GM23248 (cell line): ENCODE data around the gene RSPH1. TPM values are rescaled to one million over a fixed set of nuclear protein-coding genes. Genes with fewer than 3 reads are reported as not detected.

Experiments used
- DNase-seq: peaks from one replicate; pipeline ENCODE4 v3.0.0-alpha.2; 2015
- H2AFZ ChIP-seq: fragments of 200-600 bp; sonication (generic); 2 replicates; pipeline ENCODE4 v1.6.1; 2016; ENCODE audit warnings: antibody characterized with exemption
- H3F3A ChIP-seq: fragments of 200-600 bp; sonication (generic); 2 replicates; pipeline ENCODE4 v1.6.1; 2016; ENCODE audit warnings: mild to moderate bottlenecking, antibody characterized with exemption, mixed run types; ENCODE audit not compliant: insufficient read depth
- H3K27ac ChIP-seq: fragments of 200-600 bp; sonication (generic); 2 replicates; pipeline ENCODE4 v1.5.1; 2016; ENCODE audit warnings: mild to moderate bottlenecking
- H3K27me3 ChIP-seq: fragments of 200-600 bp; sonication (generic); replicated peaks from 2 replicates; pipeline ENCODE4 v1.6.1; 2016; ENCODE audit warnings: mild to moderate bottlenecking; ENCODE audit not compliant: insufficient read depth
- H3K36me3 ChIP-seq: fragments of 200-600 bp; sonication (generic); 2 replicates; pipeline ENCODE4 v1.6.1; 2016; ENCODE audit warnings: low read depth, mild to moderate bottlenecking
- H3K4me1 ChIP-seq: fragments of 200-600 bp; sonication (generic); 2 replicates; pipeline ENCODE4 v1.6.1; 2016; ENCODE audit warnings: mild to moderate bottlenecking; ENCODE audit not compliant: insufficient read depth
- H3K4me2 ChIP-seq: fragments of 200-600 bp; sonication (generic); one replicate; pipeline ENCODE4 v1.6.1; 2016; ENCODE audit warnings: mild to moderate bottlenecking; ENCODE audit not compliant: unreplicated experiment
- H3K4me3 ChIP-seq: fragments of 200-600 bp; sonication (generic); 2 replicates; pipeline ENCODE4 v1.5.1; 2016; ENCODE audit warnings: mild to moderate bottlenecking
- H3K79me2 ChIP-seq: fragments of 200-600 bp; sonication (generic); 2 replicates; pipeline ENCODE4 v1.6.1; 2016; ENCODE audit warnings: mild to moderate bottlenecking; ENCODE audit not compliant: insufficient read depth
- H3K9ac ChIP-seq: fragments of 200-600 bp; sonication (generic); 2 replicates; pipeline ENCODE4 v1.6.1; 2016; ENCODE audit warnings: mild to moderate bottlenecking
- H3K9me2 ChIP-seq: fragments of 200-600 bp; sonication (generic); 2 replicates; pipeline ENCODE4 v1.6.1; 2016; ENCODE audit warnings: mixed run types, mild to moderate bottlenecking, moderate library complexity; ENCODE audit not compliant: insufficient read depth
- H3K9me3 ChIP-seq: fragments of 200-600 bp; sonication (generic); one replicate; pipeline ENCODE4 v1.6.1; 2017; ENCODE audit warnings: low read depth
- H4K20me1 ChIP-seq: fragments of 200-600 bp; sonication (generic); 2 replicates; pipeline ENCODE4 v1.6.0; 2016; ENCODE audit not compliant: insufficient read depth
- EZH2 ChIP-seq: fragments of 200-600 bp; sonication (generic); IDR thresholded peaks from 2 replicates; pipeline ENCODE4 v1.6.1; 2018; ENCODE audit warnings: antibody characterized with exemption, mild to moderate bottlenecking; ENCODE audit not compliant: insufficient read depth, poor library complexity, severe bottlenecking
- EZH2phosphoT487 ChIP-seq: fragments of 200-600 bp; sonication (generic); IDR thresholded peaks from 2 replicates; pipeline ENCODE4 v1.6.1; 2018; ENCODE audit warnings: antibody characterized with exemption, moderate library complexity, mild to moderate bottlenecking, low read depth; ENCODE audit not compliant: insufficient read depth
- WGBS, 2 experiments: methylation state at CpG; one replicate each; pipeline ENCODE4 v1.1.6; 2015 to 2017; ENCODE audit warnings: low lambda C conversion rate in 2 of 2, low coverage in 1 of 2; ENCODE audit errors: missing lambda C conversion rate in 2 of 2; 5-methylcytosine and 5-hydroxymethylcytosine counted together
- in situ Hi-C: fragments of 300-500 bp; cut with MboI; formaldehyde crosslinking; loops from 2 replicates; pipeline ENCODE4 v1.15.0; 2020
- polyA plus RNA-seq: library from polyadenylated mRNA; unstranded; fragments of >200 nt; fragmentation: Nextera tagmentation; extraction: Ambion mirVana; gene quantifications from 2 replicates; pipeline ENCODE4 v1.2.1, GENCODE V29; 2016
- total RNA-seq: library from RNA; depleted of rRNA; stranded (reverse); fragments of >200 nt; shearing (Covaris generic); gene quantifications from 2 replicates; pipeline ENCODE4 v1.2.3, GENCODE V29; 2014

Gene RSPH1
- total and polyA plus RNA-seq, 2 experiments from 2014 or later: 0.32 TPM; not detected in 1

DNA sequence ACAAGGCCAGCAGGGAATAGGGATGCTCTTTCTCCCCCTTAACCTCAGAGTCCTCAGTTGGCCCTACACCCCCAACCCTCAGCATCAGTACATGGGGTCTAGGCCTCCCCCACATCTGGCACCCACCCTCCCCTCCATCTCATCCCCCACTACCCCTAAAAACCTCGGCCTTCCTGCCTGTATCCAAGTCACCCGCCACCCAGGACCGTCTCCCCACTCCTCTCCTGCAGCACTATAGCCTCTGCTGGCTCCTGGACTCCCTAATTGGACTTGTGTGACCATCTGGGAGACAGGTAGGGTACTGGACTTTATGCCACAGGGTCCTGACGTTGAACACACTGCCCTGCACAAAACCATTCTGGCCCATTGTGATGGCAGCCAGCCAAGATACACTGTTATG is 6.0 kb downstream of the RSPH1 start:
- Histone ChIP-seq H3K4me2 (no peak overlapping the region), H3K4me3 (no peak overlapping the region), H3K27me3 (peaks cover 14% of the 10 kb centered on the region), H2AFZ (no peak overlapping the region), H4K20me1 (no peaks in the 10 kb centered on the region), H3K9me2 (no peaks in the 10 kb centered on the region), H3K79me2 (no peaks in the 10 kb centered on the region), H3K36me3 (no peaks in the 10 kb centered on the region), H3K4me1 (no peaks in the 10 kb centered on the region), H3K9ac (no peak overlapping the region), H3K9me3 (no peaks in the 10 kb centered on the region), H3F3A (no peaks in the 10 kb centered on the region), H3K27ac (no peak overlapping the region)
- no peak for TF ChIP-seq EZH2
- no peak for TF ChIP-seq EZH2phosphoT487
- WGBS, 2 experiments: 13 to 18% methylated on average over 4 of the region's 4 CpGs
- in situ Hi-C loops: no loop called here
- no peak for DNase-seq

DNA sequence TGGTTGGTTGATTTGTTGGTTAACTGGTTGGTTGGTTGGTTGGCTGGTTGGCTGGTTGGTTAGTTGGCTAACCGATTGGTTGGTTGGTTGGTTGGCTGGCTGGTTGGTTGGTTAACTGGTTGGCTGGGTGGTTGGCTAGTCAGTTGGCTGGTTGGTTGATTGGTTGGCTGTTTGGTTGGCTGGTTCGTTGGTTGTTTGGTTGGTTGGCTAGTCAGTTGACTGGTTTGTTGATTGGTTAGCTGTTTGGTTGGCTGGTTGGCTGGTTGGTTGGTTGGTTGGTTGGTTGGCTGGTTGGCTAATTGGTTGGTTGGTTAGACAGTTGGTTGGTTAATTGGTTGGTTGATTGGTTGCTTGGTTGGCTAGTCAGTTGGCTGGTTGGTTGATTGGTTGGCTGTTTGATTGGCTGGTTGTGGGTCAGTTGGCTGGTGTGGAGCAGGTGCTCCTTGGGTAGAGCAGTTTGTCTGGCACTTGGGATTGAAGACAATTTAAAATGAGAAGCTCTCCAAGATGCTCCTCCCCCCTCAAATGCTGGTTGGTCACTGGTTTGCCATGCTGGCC is 6.9 kb downstream of the RSPH1 start:
- 20 to 24% methylated on average over 2 of the region's 2 CpGs for WGBS, 2 experiments
- H3K9ac ChIP-seq: no peak overlapping the region
- no peak overlapping the region for H3K27ac ChIP-seq
- TF ChIP-seq EZH2phosphoT487 (no peak), EZH2 (no peak)
- peaks cover 19% of the 10 kb centered on the region for H3K27me3 ChIP-seq
- H2AFZ ChIP-seq: no peak overlapping the region
- no peak overlapping the region for H3K4me2 ChIP-seq
- in situ Hi-C loops: no loop called here
- no peaks in the 10 kb centered on the region for H3K36me3 ChIP-seq
- no peaks in the 10 kb centered on the region for H3K9me3 ChIP-seq
- no peak overlapping the region for H3K4me3 ChIP-seq
- H4K20me1 ChIP-seq: no peaks in the 10 kb centered on the region
- H3K9me2 ChIP-seq: no peaks in the 10 kb centered on the region
- no peaks in the 10 kb centered on the region for H3F3A ChIP-seq
- no peaks in the 10 kb centered on the region for H3K4me1 ChIP-seq
- H3K79me2 ChIP-seq: no peaks in the 10 kb centered on the region
- no peak for DNase-seq

DNA sequence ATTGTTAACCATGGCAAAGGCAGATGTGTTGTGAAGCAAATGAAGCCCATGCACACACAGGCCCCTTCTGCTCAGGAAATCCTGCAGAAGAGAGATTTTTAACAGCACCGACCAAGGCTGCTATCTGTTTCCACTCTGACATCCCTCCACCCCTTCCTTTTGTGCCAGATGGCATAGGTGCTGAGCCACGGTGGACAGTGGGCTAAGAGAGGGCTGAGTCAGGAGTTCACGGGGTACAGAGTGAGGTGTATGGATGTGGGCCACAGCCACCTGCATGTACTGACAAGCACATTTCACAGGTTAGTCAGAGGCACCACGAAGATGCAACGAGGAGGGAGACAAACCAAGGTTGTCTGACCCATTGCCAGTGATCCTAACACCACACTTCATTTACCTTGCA is 9.5 kb downstream of the RSPH1 start:
- peaks cover 24% of the 10 kb centered on the region for H3K27me3 ChIP-seq
- H3K9me2 ChIP-seq: no peaks in the 10 kb centered on the region
- no peak overlapping the region for H3K9ac ChIP-seq
- H3K79me2 ChIP-seq: no peaks in the 10 kb centered on the region
- H4K20me1 ChIP-seq: no peaks in the 10 kb centered on the region
- H3K27ac ChIP-seq: no peak overlapping the region
- H3K9me3 ChIP-seq: no peaks in the 10 kb centered on the region
- no peak overlapping the region for H3K4me2 ChIP-seq
- H3K4me1 ChIP-seq: no peaks in the 10 kb centered on the region
- no peak overlapping the region for H2AFZ ChIP-seq
- WGBS, 2 experiments: 9 to 24% methylated on average over 5 of the region's 5 CpGs
- no peaks in the 10 kb centered on the region for H3F3A ChIP-seq
- no peaks in the 10 kb centered on the region for H3K36me3 ChIP-seq
- no peak overlapping the region for H3K4me3 ChIP-seq
- no peak for DNase-seq
- in situ Hi-C loops: no loop called here
- TF ChIP-seq EZH2 (no peak), EZH2phosphoT487 (no peak)

DNA sequence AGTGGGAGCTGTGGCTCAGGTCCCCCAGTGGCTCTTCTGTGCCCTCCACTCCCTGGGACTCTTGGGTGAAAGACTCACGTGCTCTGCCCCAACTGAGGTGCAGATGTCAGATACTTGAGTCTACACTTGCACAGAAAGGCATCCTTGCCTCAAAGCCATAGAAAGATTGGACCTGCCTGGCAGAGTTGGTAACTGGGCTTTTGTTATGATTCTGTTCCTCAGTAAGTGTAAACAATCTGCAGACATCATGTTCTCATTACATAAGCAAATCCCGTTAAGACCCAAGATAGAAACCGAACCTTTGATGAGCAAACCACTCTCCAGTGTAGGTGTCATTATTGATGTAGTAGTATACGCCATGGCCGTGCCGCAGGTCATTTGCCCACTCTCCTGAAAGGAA is 10.0 kb downstream of the RSPH1 start:
- H3K4me2 ChIP-seq: no peak overlapping the region
- H3F3A ChIP-seq: no peaks in the 10 kb centered on the region
- H3K79me2 ChIP-seq: no peaks in the 10 kb centered on the region
- H2AFZ ChIP-seq: no peak overlapping the region
- TF ChIP-seq EZH2: no peak
- TF ChIP-seq EZH2phosphoT487: no peak
- no peak overlapping the region for H3K27ac ChIP-seq
- H3K27me3 ChIP-seq: peaks cover 24% of the 10 kb centered on the region
- no peaks in the 10 kb centered on the region for H3K36me3 ChIP-seq
- WGBS, 2 experiments: 50 to 59% methylated on average over 6 of the region's 6 CpGs
- no peak overlapping the region for H3K9ac ChIP-seq
- in situ Hi-C loops: no loop called here
- no peaks in the 10 kb centered on the region for H3K4me1 ChIP-seq
- H4K20me1 ChIP-seq: no peaks in the 10 kb centered on the region
- H3K9me3 ChIP-seq: no peaks in the 10 kb centered on the region
- H3K9me2 ChIP-seq: no peaks in the 10 kb centered on the region
- no peak for DNase-seq
- no peak overlapping the region for H3K4me3 ChIP-seq

DNA sequence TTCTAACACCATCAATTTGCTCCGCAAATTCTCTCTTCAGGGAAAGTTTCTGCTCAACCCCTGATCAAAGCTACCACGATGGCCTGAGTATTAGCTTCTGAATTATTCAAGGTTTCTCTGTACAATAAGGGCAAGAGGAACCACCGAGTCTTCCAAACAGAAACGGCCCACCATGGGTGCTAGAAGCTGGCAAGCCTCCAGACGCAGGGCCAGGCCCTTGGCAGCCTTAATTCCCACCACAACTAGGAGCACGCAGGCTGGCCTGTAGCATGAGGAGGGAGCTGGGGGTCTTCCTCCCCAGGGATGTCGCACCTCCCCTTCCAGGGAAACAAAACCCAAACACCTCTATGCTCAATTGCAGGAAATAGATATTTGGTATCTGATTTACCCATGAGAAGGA is 11.1 kb downstream of the RSPH1 start:
- Histone ChIP-seq H4K20me1 (no peaks in the 10 kb centered on the region), H3K9me3 (no peaks in the 10 kb centered on the region), H3K27me3 (peaks cover 24% of the 10 kb centered on the region), H3K79me2 (no peaks in the 10 kb centered on the region), H3K36me3 (no peaks in the 10 kb centered on the region), H3F3A (no peaks in the 10 kb centered on the region), H3K9ac (no peak overlapping the region), H2AFZ (no peak overlapping the region), H3K9me2 (no peaks in the 10 kb centered on the region), H3K4me2 (no peak overlapping the region), H3K27ac (no peak overlapping the region), H3K4me1 (no peaks in the 10 kb centered on the region), H3K4me3 (no peak overlapping the region)
- TF ChIP-seq EZH2 (no peak), EZH2phosphoT487 (no peak)
- 26 to 30% methylated on average over 7 of the region's 7 CpGs for WGBS, 2 experiments
- in situ Hi-C loops: no loop called here
- no peak for DNase-seq
